Prostate gland (tissue), 2 donors: ENCODE results near the gene TGFBRAP1. TPM values are rescaled to one million over a fixed set of nuclear protein-coding genes. Genes with fewer than 3 reads are reported as not detected.

ENCODE experiments used
- DNase-seq: peaks from one replicate; pipeline ENCODE4 v3.0.0-alpha.2; 2019; ENCODE audit warnings: low spot score
- H3K27ac ChIP-seq, 2 donors: fragments of 200-600 bp; sonication (generic); 2 replicates each; pipeline ENCODE4 v1.5.1; 2017 to 2019
- H3K27me3 ChIP-seq: fragments of 200-600 bp; sonication (generic); replicated peaks from 2 replicates; pipeline ENCODE4 v1.5.1; 2019; ENCODE audit not compliant: insufficient read depth
- H3K36me3 ChIP-seq, 2 donors: fragments of 200-600 bp; sonication (generic); 1 replicate in 1 of 2; 2 replicates in 1 of 2; pipeline versions ENCODE4 v1.5.1 to v1.8.1; 2017 to 2019
- H3K4me1 ChIP-seq: fragments of 200-600 bp; sonication (generic); replicated peaks from 2 replicates; pipeline ENCODE4 v1.5.1; 2019
- H3K4me3 ChIP-seq, 2 donors: fragments of 200-600 bp; sonication (generic); 2 replicates each; pipeline ENCODE4 v1.5.1; 2017 to 2019
- H3K9me3 ChIP-seq: fragments of 200-600 bp; sonication (generic); 2 replicates; pipeline ENCODE4 v1.5.1; 2017
- POLR2A ChIP-seq: fragments of 450-650 bp; IDR thresholded peaks from one replicate; pipeline ENCODE4 v1.6.1; 2016; ENCODE audit warnings: antibody characterized with exemption, mild to moderate bottlenecking
- POLR2AphosphoS5 ChIP-seq: sonication (generic); formaldehyde crosslinking; IDR thresholded peaks from one replicate; pipeline ENCODE4 v1.6.1; 2017; ENCODE audit warnings: antibody characterized with exemption
- WGBS: methylation state at CpG from one replicate; pipeline ENCODE4 v1.1.5; 2018; 5-methylcytosine and 5-hydroxymethylcytosine counted together
- intact Hi-C: fragments of 100-400 bp; cut with DNase I; formaldehyde crosslinking; loops from one replicate; pipeline ENCODE4 v1.14.2; 2022
- total RNA-seq, 2 donors: library from RNA; depleted of rRNA; stranded (reverse); fragments of >200 nt; gene quantifications; one replicate each; pipeline ENCODE4 v1.1.0, GENCODE V29; 2016
- TF ChIP-seq, protein P1 (sequence below), 4 experiments: fragments of 200-600 bp in 2 of 4; fragments of 450-650 bp in 2 of 4; sonication (generic) in 2 of 4; IDR thresholded peaks; 1 replicate in 3 of 4; 2 replicates in 1 of 4; pipeline ENCODE4 v1.5.1; 2016 to 2019; ENCODE audit warnings: antibody characterized with exemption in 4 of 4, mild to moderate bottlenecking in 2 of 4, moderate library complexity in 2 of 4

TGFBRAP1 gene
- total RNA-seq, 2 donors from 2014 or later = 29.9 to 30.0 TPM

- no peak for DNase-seq
- no peak for TF ChIP-seq POLR2AphosphoS5
- TF ChIP-seq, protein P1, sequence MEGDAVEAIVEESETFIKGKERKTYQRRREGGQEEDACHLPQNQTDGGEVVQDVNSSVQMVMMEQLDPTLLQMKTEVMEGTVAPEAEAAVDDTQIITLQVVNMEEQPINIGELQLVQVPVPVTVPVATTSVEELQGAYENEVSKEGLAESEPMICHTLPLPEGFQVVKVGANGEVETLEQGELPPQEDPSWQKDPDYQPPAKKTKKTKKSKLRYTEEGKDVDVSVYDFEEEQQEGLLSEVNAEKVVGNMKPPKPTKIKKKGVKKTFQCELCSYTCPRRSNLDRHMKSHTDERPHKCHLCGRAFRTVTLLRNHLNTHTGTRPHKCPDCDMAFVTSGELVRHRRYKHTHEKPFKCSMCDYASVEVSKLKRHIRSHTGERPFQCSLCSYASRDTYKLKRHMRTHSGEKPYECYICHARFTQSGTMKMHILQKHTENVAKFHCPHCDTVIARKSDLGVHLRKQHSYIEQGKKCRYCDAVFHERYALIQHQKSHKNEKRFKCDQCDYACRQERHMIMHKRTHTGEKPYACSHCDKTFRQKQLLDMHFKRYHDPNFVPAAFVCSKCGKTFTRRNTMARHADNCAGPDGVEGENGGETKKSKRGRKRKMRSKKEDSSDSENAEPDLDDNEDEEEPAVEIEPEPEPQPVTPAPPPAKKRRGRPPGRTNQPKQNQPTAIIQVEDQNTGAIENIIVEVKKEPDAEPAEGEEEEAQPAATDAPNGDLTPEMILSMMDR (IDR thresholded peaks at IDR 0.05) = no peak
- TF ChIP-seq POLR2A = no peak
- 69% methylated on average over 4 of the region's 4 CpGs for WGBS
- Histone ChIP-seq H3K27me3 (no peaks in the 10 kb centered on the region), H3K36me3 (no peaks in the 10 kb centered on the region), H3K4me3 (no peak overlapping the region), H3K9me3 (no peaks in the 10 kb centered on the region), H3K27ac (no peak overlapping the region), H3K4me1 (peaks cover 8% of the 10 kb centered on the region)
- intact Hi-C loops = loop anchor here (2.0 to 5.0 kb wide), 2 partner anchors 40 to 149 kb away; no protein-coding TSS in a partner anchor
These were observed 42.3 kb upstream of the TGFBRAP1 start for GRCh38 chr2:105371810-105372209.

GRCh38 chr2:105371156-105371555, 41.6 kb upstream of the TGFBRAP1 start:
- H3K27ac ChIP-seq = no peak overlapping the region

DNA sequence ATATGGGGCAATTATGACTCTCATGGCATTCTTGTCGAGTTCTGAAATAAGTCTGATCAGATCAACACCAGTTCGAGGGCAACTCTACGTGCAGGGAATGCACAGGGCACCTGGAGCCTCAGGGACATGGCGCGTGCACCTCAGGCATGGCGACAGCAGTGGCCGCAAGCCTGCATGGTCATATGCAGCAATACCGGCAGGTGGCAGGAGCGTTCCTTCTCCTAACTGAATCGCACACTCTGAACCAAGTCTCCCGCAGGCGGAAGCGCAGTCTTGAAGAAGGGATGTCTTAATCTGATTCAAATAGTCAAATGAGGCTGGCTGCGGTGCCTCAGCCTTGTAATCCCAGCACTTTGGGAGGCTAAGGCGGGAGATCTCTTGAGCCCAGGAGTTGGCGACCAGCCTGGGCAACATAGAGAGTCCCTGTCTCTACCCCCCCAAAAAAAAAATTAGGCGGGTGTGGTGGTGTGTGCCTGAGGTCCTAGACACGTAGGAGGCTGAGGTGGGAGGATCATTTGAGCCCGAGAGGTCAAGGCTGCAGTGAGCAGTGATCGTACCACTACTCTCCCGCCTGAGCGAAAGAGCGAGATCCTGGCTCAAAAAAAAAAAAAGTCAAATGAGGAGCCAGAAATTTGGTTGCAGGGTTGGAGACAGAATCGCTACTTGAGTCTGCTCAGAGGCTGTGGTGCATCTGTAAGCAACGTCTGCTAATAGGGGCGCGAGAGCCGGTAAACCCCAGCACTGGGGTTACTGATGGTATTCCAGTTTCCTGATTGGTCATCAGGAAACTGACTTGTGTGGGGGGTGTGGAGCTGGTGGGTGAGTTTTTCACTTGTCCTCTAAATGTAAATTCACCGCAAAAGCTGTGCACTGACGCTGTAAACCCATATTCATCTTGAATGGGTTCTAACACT, 40.5 kb upstream of the TGFBRAP1 start:
- Histone ChIP-seq H3K4me3 (no peak overlapping the region), H3K4me1 (peaks cover 8% of the 10 kb centered on the region)

More at GRCh38 chr2:105371156-105371555, 41.6 kb upstream of the TGFBRAP1 start:
- Histone ChIP-seq H3K4me3 (no peak overlapping the region), H3K27me3 (no peaks in the 10 kb centered on the region), H3K36me3 (no peaks in the 10 kb centered on the region), H3K9me3 (no peaks in the 10 kb centered on the region), H3K4me1 (peaks cover 8% of the 10 kb centered on the region)
- no peak for DNase-seq
- intact Hi-C loops = loop anchor here (2.0 to 5.0 kb wide), 2 partner anchors 41 to 150 kb away; no protein-coding TSS in a partner anchor
- TF ChIP-seq POLR2AphosphoS5 = no peak
- TF ChIP-seq POLR2A = no peak
- TF ChIP-seq, protein P1 (IDR thresholded peaks at IDR 0.05) = no peak
- 89% methylated on average over 10 of the region's 10 CpGs for WGBS

DNA sequence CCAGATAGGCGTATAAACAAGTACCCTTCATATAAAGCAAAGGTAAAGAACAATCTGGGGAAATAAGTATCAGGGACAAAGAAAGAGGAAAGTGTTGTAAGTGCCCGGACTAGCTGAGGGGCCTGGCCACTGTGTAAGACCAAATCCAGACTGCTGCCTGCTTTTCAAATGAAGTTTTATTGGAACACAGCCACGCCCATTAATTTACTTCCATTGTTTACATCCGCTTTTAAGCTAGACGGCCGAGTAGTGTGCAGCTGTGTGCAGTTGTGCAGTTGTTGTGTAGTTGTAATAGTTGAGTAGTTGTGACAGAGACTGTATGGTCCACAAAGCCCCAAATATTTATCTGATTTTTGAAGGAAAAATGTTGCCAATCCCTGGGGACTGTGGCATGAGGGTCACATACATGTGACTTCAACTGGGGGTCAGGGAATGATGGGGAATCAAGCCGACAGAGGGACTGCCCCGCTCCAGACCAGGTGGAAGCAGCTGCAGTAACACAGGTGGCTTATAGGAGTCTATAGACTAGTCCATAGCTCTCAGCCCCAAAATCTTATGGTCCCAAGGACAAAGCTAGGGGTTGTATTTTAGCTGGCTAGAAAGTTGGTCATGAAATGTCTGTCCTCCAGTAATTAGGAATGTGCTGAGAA, 39.3 kb upstream of the TGFBRAP1 start:
- TF ChIP-seq POLR2A (no peak), POLR2AphosphoS5 (peak; percentile 12)
- no peak for DNase-seq
- H3K4me1 ChIP-seq = peaks cover 7% of the 10 kb centered on the region
- no peaks in the 10 kb centered on the region for H3K27me3 ChIP-seq
- H3K9me3 ChIP-seq = no peaks in the 10 kb centered on the region
- H3K4me3 ChIP-seq = no peak overlapping the region
- H3K36me3 ChIP-seq = no peaks in the 10 kb centered on the region
- H3K27ac ChIP-seq = peak overlapping the region in 1 of 2 donors; percentile 3
- intact Hi-C loops = no loop called here
- WGBS = 56% methylated on average over 8 of the region's 8 CpGs

More for the DNA sequence above, 40.5 kb upstream of the TGFBRAP1 start:
- no peaks in the 10 kb centered on the region for H3K36me3 ChIP-seq
- H3K27ac ChIP-seq = peak overlapping the region in 1 of 2 donors; percentile 30
- DNase-seq = peak; percentile 90
- TF ChIP-seq POLR2A (no peak), POLR2AphosphoS5 (peak; percentile 75)
- TF ChIP-seq, protein P1 (IDR thresholded peaks at IDR 0.05) = peak; percentile 69 to 96 (median 92)
- no peaks in the 10 kb centered on the region for H3K9me3 ChIP-seq
- no peaks in the 10 kb centered on the region for H3K27me3 ChIP-seq
- WGBS = 43% methylated on average over 30 of the region's 30 CpGs
- intact Hi-C loops = loop anchor here (2.0 to 5.0 kb wide), 2 partner anchors 42 to 151 kb away; no protein-coding TSS in a partner anchor

DNA sequence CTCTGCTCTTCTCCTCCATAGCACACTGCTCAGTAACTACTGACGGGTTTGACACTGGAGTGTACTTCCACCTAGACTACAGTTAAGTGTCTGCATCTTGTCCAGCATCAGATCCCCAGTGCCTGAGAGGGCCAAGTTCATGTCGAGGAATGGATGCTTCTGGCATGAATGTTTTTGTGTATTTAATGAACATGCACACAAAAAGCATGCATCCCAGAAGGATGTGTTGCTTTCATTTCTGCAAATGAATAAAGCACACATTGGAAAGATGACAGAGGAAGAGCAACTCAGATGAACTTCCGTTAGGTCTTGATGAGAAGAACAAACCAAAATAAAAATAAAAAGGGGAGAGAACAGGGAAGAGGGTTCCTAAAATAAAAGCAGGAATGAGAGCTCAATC, 35.7 kb upstream of the TGFBRAP1 start:
- H3K4me1 ChIP-seq = no peaks in the 10 kb centered on the region
- intact Hi-C loops = no loop called here
- no peak for DNase-seq
- H3K27me3 ChIP-seq = no peaks in the 10 kb centered on the region
- H3K9me3 ChIP-seq = no peaks in the 10 kb centered on the region
- H3K36me3 ChIP-seq = no peaks in the 10 kb centered on the region
- no peak overlapping the region for H3K4me3 ChIP-seq
- WGBS = 71% methylated on average over 3 of the region's 3 CpGs
- TF ChIP-seq, protein P1 (IDR thresholded peaks at IDR 0.05) = no peak
- no peak for TF ChIP-seq POLR2AphosphoS5
- TF ChIP-seq POLR2A = no peak
- no peak overlapping the region for H3K27ac ChIP-seq
